Measurements from ENCODE around the gene EPO.

The EPO gene

DNA sequence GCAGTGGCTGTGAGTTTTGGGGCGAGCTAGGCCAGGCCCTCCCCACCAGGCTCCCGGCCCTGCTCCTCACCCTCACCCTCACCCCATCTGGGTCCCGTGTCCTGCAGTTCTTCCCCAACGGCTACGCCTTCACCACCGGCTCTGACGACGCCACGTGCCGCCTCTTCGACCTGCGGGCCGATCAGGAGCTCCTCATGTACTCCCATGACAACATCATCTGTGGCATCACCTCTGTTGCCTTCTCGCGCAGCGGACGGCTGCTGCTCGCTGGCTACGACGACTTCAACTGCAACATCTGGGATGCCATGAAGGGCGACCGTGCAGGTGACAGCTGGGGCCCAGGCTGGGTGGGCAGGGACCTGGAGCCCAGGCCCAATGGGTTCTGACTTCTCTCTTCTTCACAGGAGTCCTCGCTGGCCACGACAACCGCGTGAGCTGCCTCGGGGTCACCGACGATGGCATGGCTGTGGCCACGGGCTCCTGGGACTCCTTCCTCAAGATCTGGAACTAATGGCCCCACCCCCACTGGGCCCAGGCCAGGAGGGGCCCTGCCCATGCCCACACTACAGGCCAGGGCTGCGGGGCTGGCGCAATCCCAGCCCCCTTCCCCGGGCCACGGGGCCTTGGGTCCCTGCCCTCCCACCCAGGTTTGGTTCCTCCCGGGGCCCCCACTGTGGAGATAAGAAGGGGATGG is 41.8 kb upstream of the EPO start:
- TF ChIP-seq, protein P1, sequence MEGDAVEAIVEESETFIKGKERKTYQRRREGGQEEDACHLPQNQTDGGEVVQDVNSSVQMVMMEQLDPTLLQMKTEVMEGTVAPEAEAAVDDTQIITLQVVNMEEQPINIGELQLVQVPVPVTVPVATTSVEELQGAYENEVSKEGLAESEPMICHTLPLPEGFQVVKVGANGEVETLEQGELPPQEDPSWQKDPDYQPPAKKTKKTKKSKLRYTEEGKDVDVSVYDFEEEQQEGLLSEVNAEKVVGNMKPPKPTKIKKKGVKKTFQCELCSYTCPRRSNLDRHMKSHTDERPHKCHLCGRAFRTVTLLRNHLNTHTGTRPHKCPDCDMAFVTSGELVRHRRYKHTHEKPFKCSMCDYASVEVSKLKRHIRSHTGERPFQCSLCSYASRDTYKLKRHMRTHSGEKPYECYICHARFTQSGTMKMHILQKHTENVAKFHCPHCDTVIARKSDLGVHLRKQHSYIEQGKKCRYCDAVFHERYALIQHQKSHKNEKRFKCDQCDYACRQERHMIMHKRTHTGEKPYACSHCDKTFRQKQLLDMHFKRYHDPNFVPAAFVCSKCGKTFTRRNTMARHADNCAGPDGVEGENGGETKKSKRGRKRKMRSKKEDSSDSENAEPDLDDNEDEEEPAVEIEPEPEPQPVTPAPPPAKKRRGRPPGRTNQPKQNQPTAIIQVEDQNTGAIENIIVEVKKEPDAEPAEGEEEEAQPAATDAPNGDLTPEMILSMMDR (IDR thresholded peaks at IDR 0.05; ENCODE audit: low read depth, low read length, poor library complexity, severe bottlenecking): no peak
- TF ChIP-seq EZH2phosphoT487 (IDR thresholded peaks at IDR 0.05; ENCODE audit: borderline replicate concordance, low read length): no peak
- H3K4me1 ChIP-seq (ENCODE audit: control insufficient read depth, low read length): peaks cover 8% of the 10 kb centered on the region
- H4K20me1 ChIP-seq (ENCODE audit: control insufficient read depth, insufficient read depth, low read depth, low read length): peaks cover 9% of the 10 kb centered on the region; the same call in 1 of the 2 replicates
- no peaks in the 10 kb centered on the region for H3K9me3 ChIP-seq (ENCODE audit: control insufficient read depth, insufficient read depth, low read length)
- H3K27me3 ChIP-seq (ENCODE audit: control insufficient read depth, low read length): no peaks in the 10 kb centered on the region
- H3K79me2 ChIP-seq (ENCODE audit: control insufficient read depth, low read length): peaks cover 44% of the 10 kb centered on the region
- no peak overlapping the region for H3K4me3 ChIP-seq (ENCODE audit: low read length)
- no peak overlapping the region for H3K27ac ChIP-seq (ENCODE audit: low read depth, low read length)
- no peaks in the 10 kb centered on the region for H3K9me2 ChIP-seq (replicated peaks; ENCODE audit: control insufficient read depth, low read length)
- peaks cover 76% of the 10 kb centered on the region for H3K36me3 ChIP-seq (ENCODE audit: control insufficient read depth, low read length)
- H3K4me2 ChIP-seq (ENCODE audit: low read length): no peak overlapping the region
- H3F3A ChIP-seq (ENCODE audit: control insufficient read depth, insufficient read depth): peaks cover 19% of the 10 kb centered on the region

DNA sequence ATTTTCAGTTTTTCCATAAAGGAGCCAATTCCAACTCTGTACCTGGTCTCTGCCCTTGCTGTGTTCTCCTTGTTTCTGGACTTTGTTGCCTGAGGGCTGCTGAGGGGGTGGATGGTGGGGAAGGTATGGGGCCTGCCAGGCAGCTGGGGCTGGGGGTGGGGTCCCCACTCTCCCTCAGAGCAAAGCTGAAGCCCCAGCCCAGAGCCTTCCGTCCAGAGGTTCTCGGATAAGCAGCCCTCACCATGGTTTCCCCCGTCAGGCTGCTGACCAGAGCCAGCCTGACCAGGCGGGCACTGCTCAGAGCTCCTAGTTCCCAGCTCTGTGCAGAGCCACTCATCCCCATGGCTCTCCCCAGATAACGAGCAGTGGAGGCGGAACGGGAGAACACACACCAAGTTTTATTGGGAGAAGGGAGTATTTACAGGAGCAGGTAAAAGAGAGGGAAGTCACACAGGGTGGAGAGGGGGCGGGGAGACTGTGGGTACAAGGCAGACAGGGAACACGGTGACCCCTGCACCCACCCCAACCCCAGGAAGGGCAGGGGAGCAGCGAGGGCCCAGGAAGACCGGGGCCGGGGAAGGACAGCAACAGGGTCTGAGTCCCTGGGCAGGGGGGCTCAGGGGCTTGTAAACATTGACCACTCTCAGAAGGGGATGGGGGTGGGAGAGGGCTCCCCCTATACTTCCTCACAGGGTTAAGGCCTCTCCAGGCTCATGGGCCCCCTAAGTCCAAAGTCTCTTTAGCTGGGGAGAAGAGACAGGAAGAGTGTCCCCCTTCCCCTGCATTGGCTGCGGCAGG is 40.9 kb upstream of the EPO start:
- peaks cover 37% of the 10 kb centered on the region for H3K79me2 ChIP-seq (ENCODE audit: control insufficient read depth, low read length)
- peaks cover 19% of the 10 kb centered on the region for H3F3A ChIP-seq (ENCODE audit: control insufficient read depth, insufficient read depth)
- no peak overlapping the region for H3K27ac ChIP-seq (ENCODE audit: low read depth, low read length)
- H4K20me1 ChIP-seq (ENCODE audit: control insufficient read depth, insufficient read depth, low read depth, low read length): peaks cover 9% of the 10 kb centered on the region
- H3K36me3 ChIP-seq (ENCODE audit: control insufficient read depth, low read length): peaks cover 83% of the 10 kb centered on the region
- no peaks in the 10 kb centered on the region for H3K9me2 ChIP-seq (replicated peaks; ENCODE audit: control insufficient read depth, low read length)
- H3K4me1 ChIP-seq (ENCODE audit: control insufficient read depth, low read length): peaks cover 8% of the 10 kb centered on the region
- no peak overlapping the region for H3K4me3 ChIP-seq (ENCODE audit: low read length)
- TF ChIP-seq, protein P1 (IDR thresholded peaks at IDR 0.05; ENCODE audit: low read depth, low read length, poor library complexity, severe bottlenecking): no peak
- no peak for TF ChIP-seq EZH2phosphoT487 (IDR thresholded peaks at IDR 0.05; ENCODE audit: borderline replicate concordance, low read length)
- no peak overlapping the region for H3K4me2 ChIP-seq (ENCODE audit: low read length)
- no peaks in the 10 kb centered on the region for H3K27me3 ChIP-seq (ENCODE audit: control insufficient read depth, low read length)
- H3K9me3 ChIP-seq (ENCODE audit: control insufficient read depth, insufficient read depth, low read length): no peaks in the 10 kb centered on the region

GRCh38 chr7:100679927-100680575 is 40.2 kb upstream of the EPO start:
- TF ChIP-seq, protein P1 (IDR thresholded peaks at IDR 0.05; ENCODE audit: low read depth, low read length, poor library complexity, severe bottlenecking): no peak
- no peak for TF ChIP-seq EZH2phosphoT487 (IDR thresholded peaks at IDR 0.05; ENCODE audit: borderline replicate concordance, low read length)
- no peaks in the 10 kb centered on the region for H3K27me3 ChIP-seq (ENCODE audit: control insufficient read depth, low read length)
- peaks cover 8% of the 10 kb centered on the region for H3K4me1 ChIP-seq (ENCODE audit: control insufficient read depth, low read length)
- H3K9me3 ChIP-seq (ENCODE audit: control insufficient read depth, insufficient read depth, low read length): no peaks in the 10 kb centered on the region
- peaks cover 9% of the 10 kb centered on the region for H4K20me1 ChIP-seq (ENCODE audit: control insufficient read depth, insufficient read depth, low read depth, low read length)
- H3K27ac ChIP-seq (ENCODE audit: low read depth, low read length): no peak overlapping the region
- H3K36me3 ChIP-seq (ENCODE audit: control insufficient read depth, low read length): peaks cover 87% of the 10 kb centered on the region
- peaks cover 30% of the 10 kb centered on the region for H3K79me2 ChIP-seq (ENCODE audit: control insufficient read depth, low read length)
- no peak overlapping the region for H3K4me3 ChIP-seq (ENCODE audit: low read length)
- H3K4me2 ChIP-seq (ENCODE audit: low read length): no peak overlapping the region
- H3K9me2 ChIP-seq (replicated peaks; ENCODE audit: control insufficient read depth, low read length): no peaks in the 10 kb centered on the region
- H3F3A ChIP-seq (ENCODE audit: control insufficient read depth, insufficient read depth): peaks cover 19% of the 10 kb centered on the region

Measured in DOHH2 (cell line).